ENCODE measurements around the gene EMSY. TPM values are rescaled to one million over a fixed set of nuclear protein-coding genes. Genes with fewer than 3 reads are reported as not detected.

EMSY gene
- total and polyA plus RNA-seq, 9 of the 15 experiments (the other 6 are each of a cell fraction or from before 2014, with no cell fraction given) = 12.7 to 25.4 (median 17.9) TPM

- TF ChIP-seq, protein P1, sequence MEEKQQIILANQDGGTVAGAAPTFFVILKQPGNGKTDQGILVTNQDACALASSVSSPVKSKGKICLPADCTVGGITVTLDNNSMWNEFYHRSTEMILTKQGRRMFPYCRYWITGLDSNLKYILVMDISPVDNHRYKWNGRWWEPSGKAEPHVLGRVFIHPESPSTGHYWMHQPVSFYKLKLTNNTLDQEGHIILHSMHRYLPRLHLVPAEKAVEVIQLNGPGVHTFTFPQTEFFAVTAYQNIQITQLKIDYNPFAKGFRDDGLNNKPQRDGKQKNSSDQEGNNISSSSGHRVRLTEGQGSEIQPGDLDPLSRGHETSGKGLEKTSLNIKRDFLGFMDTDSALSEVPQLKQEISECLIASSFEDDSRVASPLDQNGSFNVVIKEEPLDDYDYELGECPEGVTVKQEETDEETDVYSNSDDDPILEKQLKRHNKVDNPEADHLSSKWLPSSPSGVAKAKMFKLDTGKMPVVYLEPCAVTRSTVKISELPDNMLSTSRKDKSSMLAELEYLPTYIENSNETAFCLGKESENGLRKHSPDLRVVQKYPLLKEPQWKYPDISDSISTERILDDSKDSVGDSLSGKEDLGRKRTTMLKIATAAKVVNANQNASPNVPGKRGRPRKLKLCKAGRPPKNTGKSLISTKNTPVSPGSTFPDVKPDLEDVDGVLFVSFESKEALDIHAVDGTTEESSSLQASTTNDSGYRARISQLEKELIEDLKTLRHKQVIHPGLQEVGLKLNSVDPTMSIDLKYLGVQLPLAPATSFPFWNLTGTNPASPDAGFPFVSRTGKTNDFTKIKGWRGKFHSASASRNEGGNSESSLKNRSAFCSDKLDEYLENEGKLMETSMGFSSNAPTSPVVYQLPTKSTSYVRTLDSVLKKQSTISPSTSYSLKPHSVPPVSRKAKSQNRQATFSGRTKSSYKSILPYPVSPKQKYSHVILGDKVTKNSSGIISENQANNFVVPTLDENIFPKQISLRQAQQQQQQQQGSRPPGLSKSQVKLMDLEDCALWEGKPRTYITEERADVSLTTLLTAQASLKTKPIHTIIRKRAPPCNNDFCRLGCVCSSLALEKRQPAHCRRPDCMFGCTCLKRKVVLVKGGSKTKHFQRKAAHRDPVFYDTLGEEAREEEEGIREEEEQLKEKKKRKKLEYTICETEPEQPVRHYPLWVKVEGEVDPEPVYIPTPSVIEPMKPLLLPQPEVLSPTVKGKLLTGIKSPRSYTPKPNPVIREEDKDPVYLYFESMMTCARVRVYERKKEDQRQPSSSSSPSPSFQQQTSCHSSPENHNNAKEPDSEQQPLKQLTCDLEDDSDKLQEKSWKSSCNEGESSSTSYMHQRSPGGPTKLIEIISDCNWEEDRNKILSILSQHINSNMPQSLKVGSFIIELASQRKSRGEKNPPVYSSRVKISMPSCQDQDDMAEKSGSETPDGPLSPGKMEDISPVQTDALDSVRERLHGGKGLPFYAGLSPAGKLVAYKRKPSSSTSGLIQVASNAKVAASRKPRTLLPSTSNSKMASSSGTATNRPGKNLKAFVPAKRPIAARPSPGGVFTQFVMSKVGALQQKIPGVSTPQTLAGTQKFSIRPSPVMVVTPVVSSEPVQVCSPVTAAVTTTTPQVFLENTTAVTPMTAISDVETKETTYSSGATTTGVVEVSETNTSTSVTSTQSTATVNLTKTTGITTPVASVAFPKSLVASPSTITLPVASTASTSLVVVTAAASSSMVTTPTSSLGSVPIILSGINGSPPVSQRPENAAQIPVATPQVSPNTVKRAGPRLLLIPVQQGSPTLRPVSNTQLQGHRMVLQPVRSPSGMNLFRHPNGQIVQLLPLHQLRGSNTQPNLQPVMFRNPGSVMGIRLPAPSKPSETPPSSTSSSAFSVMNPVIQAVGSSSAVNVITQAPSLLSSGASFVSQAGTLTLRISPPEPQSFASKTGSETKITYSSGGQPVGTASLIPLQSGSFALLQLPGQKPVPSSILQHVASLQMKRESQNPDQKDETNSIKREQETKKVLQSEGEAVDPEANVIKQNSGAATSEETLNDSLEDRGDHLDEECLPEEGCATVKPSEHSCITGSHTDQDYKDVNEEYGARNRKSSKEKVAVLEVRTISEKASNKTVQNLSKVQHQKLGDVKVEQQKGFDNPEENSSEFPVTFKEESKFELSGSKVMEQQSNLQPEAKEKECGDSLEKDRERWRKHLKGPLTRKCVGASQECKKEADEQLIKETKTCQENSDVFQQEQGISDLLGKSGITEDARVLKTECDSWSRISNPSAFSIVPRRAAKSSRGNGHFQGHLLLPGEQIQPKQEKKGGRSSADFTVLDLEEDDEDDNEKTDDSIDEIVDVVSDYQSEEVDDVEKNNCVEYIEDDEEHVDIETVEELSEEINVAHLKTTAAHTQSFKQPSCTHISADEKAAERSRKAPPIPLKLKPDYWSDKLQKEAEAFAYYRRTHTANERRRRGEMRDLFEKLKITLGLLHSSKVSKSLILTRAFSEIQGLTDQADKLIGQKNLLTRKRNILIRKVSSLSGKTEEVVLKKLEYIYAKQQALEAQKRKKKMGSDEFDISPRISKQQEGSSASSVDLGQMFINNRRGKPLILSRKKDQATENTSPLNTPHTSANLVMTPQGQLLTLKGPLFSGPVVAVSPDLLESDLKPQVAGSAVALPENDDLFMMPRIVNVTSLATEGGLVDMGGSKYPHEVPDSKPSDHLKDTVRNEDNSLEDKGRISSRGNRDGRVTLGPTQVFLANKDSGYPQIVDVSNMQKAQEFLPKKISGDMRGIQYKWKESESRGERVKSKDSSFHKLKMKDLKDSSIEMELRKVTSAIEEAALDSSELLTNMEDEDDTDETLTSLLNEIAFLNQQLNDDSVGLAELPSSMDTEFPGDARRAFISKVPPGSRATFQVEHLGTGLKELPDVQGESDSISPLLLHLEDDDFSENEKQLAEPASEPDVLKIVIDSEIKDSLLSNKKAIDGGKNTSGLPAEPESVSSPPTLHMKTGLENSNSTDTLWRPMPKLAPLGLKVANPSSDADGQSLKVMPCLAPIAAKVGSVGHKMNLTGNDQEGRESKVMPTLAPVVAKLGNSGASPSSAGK (IDR thresholded peaks at IDR 0.05) = peak; percentile 69
- TF ChIP-seq MCM5 (IDR thresholded peaks at IDR 0.05; ENCODE audit: low read depth) (no peak), ZBTB8A (IDR thresholded peaks at IDR 0.05; ENCODE audit: partially characterized antibody) (no peak), FOXA3 (CRISPR knock-in tag; conservative IDR thresholded peaks at IDR 0.05 in 1 of 2, IDR thresholded peaks at IDR 0.05 in 1 of 2) (peak; percentile 14 to 65; a peak in 1 of 4 replicates), MIER1 (IDR thresholded peaks at IDR 0.05; ENCODE audit: low read depth) (no peak), POLR2B (IDR thresholded peaks at IDR 0.05; ENCODE audit: low read depth, partially characterized antibody) (peak; percentile 98), ZNF592 (IDR thresholded peaks at IDR 0.05) (peak; percentile 13; the same call in 1 of the 2 replicates)
- TF ChIP-seq, protein P2, sequence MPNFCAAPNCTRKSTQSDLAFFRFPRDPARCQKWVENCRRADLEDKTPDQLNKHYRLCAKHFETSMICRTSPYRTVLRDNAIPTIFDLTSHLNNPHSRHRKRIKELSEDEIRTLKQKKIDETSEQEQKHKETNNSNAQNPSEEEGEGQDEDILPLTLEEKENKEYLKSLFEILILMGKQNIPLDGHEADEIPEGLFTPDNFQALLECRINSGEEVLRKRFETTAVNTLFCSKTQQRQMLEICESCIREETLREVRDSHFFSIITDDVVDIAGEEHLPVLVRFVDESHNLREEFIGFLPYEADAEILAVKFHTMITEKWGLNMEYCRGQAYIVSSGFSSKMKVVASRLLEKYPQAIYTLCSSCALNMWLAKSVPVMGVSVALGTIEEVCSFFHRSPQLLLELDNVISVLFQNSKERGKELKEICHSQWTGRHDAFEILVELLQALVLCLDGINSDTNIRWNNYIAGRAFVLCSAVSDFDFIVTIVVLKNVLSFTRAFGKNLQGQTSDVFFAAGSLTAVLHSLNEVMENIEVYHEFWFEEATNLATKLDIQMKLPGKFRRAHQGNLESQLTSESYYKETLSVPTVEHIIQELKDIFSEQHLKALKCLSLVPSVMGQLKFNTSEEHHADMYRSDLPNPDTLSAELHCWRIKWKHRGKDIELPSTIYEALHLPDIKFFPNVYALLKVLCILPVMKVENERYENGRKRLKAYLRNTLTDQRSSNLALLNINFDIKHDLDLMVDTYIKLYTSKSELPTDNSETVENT (CRISPR knock-in tag; IDR thresholded peaks at IDR 0.05) = peak; percentile 86
These were observed at the start of gene EMSY (continued) for GRCh38 chr11:76444384-76445120.

All from K562 (cell line).